Femur (tissue), 1 donor: ENCODE measurements around the gene POLR1B.
"Not testable (repeated sequence)": the region's sequence is repeated elsewhere in the genome, so short reads cannot be mapped to it uniquely, and the experiment has no call there.

Source experiments
- DNase-seq: peaks from one replicate; pipeline ENCODE4 v3.0.0-alpha.2; 2017

POLR1B gene

GRCh38 chr2:112541315-112542122, 746 bp upstream of the POLR1B start:
- peak; percentile 84 for DNase-seq

- no peak for DNase-seq
Measured at GRCh38 chr2:112542984-112543661, 858 bp downstream of the POLR1B start.

- DNase-seq = no peak
Measured at GRCh38 chr2:112547333-112547732, 5.1 kb downstream of the POLR1B start.

GRCh38 chr2:112548980-112549379, 6.7 kb downstream of the POLR1B start:
- DNase-seq = no peak

GRCh38 chr2:112566104-112566503, 23.8 kb downstream of the POLR1B start:
- DNase-seq = no peak

GRCh38 chr2:112566508-112566907, 24.2 kb downstream of the POLR1B start:
- DNase-seq = not testable (repeated sequence)

- DNase-seq = no peak
Measured at GRCh38 chr2:112572005-112572404, 29.7 kb downstream of the POLR1B start.

- DNase-seq = no peak
Measured at GRCh38 chr2:112577756-112578155, 35.5 kb downstream of the POLR1B start.

GRCh38 chr2:112579241-112579640, 37.0 kb downstream of the POLR1B start:
- DNase-seq = no peak

- DNase-seq = no peak
Measured at GRCh38 chr2:112580084-112580483, 37.8 kb downstream of the POLR1B start.

GRCh38 chr2:112582314-112582746, 40.1 kb downstream of the POLR1B start:
- no peak for DNase-seq

GRCh38 chr2:112583497-112584133, 41.4 kb downstream of the POLR1B start:
- DNase-seq = no peak

GRCh38 chr2:112584134-112584890, 42.0 kb downstream of the POLR1B start, which contains the start of gene CHCHD5:
TSS of gene CHCHD5 (plus strand) at chr2:112584609. CDS start at chr2:112584648, 39 bp downstream.
- peak; percentile 97 for DNase-seq

GRCh38 chr2:112584891-112585250, 42.6 kb downstream of the POLR1B start:
- DNase-seq = no peak

- DNase-seq = no peak
Measured at GRCh38 chr2:112585400-112585799, 43.1 kb downstream of the POLR1B start.

- DNase-seq = no peak
Measured at GRCh38 chr2:112585873-112586464, 43.7 kb downstream of the POLR1B start.

GRCh38 chr2:112588611-112589045, 46.4 kb downstream of the POLR1B start:
- peak; percentile 50 for DNase-seq

- DNase-seq = no peak
Measured at GRCh38 chr2:112591413-112591812, 49.1 kb downstream of the POLR1B start.

- DNase-seq = no peak
Measured at GRCh38 chr2:112593736-112594135, 51.5 kb downstream of the POLR1B start.

GRCh38 chr2:112597537-112598322, 55.5 kb downstream of the POLR1B start:
- DNase-seq = no peak

GRCh38 chr2:112600634-112601033, 58.4 kb downstream of the POLR1B start:
- DNase-seq = no peak

GRCh38 chr2:112601754-112602153, 59.5 kb downstream of the POLR1B start:
- DNase-seq = no peak
